DLD1 (cell line): Measurements from ENCODE around the gene ZMYND10.

Source experiments
- in situ Hi-C: cut with HindIII; loops from 2 replicates; pipeline ENCODE4 v1.10.0; 2017; ENCODE audit warnings: low sequenced_read_pairs

The ZMYND10 gene

GRCh38 chr3:50327943-50328691, 17.4 kb downstream of the ZMYND10 start, which contains the start of gene TUSC2:
Gene TUSC2, minus strand, starts transcription at chr3:50328223. Its CDS starts 124 bp downstream, at chr3:50328099.
- in situ Hi-C loops = loop anchor here (25.0 kb wide), 1 partner anchor 1059 kb away; the partner anchor contains the start of genes MANF and RBM15B

- in situ Hi-C loops = loop anchor here (25.0 kb wide), 1 partner anchor 1060 kb away; the partner anchor contains the start of genes MANF and RBM15B
These were observed 18.4 kb downstream of the ZMYND10 start for GRCh38 chr3:50327129-50327528.

- in situ Hi-C loops = loop anchor here (25.0 kb wide), 1 partner anchor 1061 kb away; the partner anchor contains the start of genes MANF and RBM15B
These were observed 19.4 kb downstream of the ZMYND10 start for GRCh38 chr3:50326182-50326541.

- in situ Hi-C loops = loop anchor here (25.0 kb wide), 1 partner anchor 1062 kb away; the partner anchor contains the start of genes MANF and RBM15B
These were observed 19.9 kb downstream of the ZMYND10 start for GRCh38 chr3:50325497-50326181.

GRCh38 chr3:50325113-50325480, 20.4 kb downstream of the ZMYND10 start:
- in situ Hi-C loops = loop anchor here (25.0 kb wide), 1 partner anchor 1062 kb away; the partner anchor contains the start of genes MANF and RBM15B

- in situ Hi-C loops = loop anchor here (25.0 kb wide), 1 partner anchor 1063 kb away; the partner anchor contains the start of genes MANF and RBM15B
These were observed 21.0 kb downstream of the ZMYND10 start for GRCh38 chr3:50324351-50325112.

GRCh38 chr3:50323614-50324199, 21.8 kb downstream of the ZMYND10 start:
- in situ Hi-C loops = no loop called here

GRCh38 chr3:50323092-50323600, 22.4 kb downstream of the ZMYND10 start:
- in situ Hi-C loops = no loop called here

- in situ Hi-C loops = no loop called here
These were observed 23.0 kb downstream of the ZMYND10 start, which contains the start of gene HYAL2 for GRCh38 chr3:50322386-50323091. Gene HYAL2, minus strand, starts transcription at chr3:50322745. Its CDS starts 2,256 bp downstream, at chr3:50320489.

GRCh38 chr3:50322115-50322385, 23.5 kb downstream of the ZMYND10 start:
- in situ Hi-C loops = no loop called here

GRCh38 chr3:50321336-50322114, 24.0 kb downstream of the ZMYND10 start:
- in situ Hi-C loops = no loop called here

- in situ Hi-C loops = no loop called here
These were observed 24.6 kb downstream of the ZMYND10 start for GRCh38 chr3:50320853-50321335.

- in situ Hi-C loops = no loop called here
These were observed 25.5 kb downstream of the ZMYND10 start for GRCh38 chr3:50319894-50320625.

GRCh38 chr3:50319181-50319893, 26.2 kb downstream of the ZMYND10 start:
- in situ Hi-C loops = no loop called here

- in situ Hi-C loops = no loop called here
These were observed 26.9 kb downstream of the ZMYND10 start for GRCh38 chr3:50318615-50319014.

GRCh38 chr3:50318163-50318562, 27.4 kb downstream of the ZMYND10 start:
- in situ Hi-C loops = no loop called here

GRCh38 chr3:50317300-50317699, 28.2 kb downstream of the ZMYND10 start:
- in situ Hi-C loops = no loop called here
